ENCODE results near the gene ANKRD13A. TPM values are rescaled to one million over a fixed set of nuclear protein-coding genes. Genes with fewer than 3 reads are reported as not detected.

Gene ANKRD13A
- total and polyA plus RNA-seq, 2 donors (not counting 1 experiment from before 2014, with no cell fraction given) = 150 to 185 TPM

GRCh38 chr12:110012137-110012536, 12.9 kb downstream of the ANKRD13A start:
- Mint-ChIP-seq H3K4me1 (peaks cover 64% of the 10 kb centered on the region), H3K4me3 (peak overlapping the region; percentile 91), H3K27me3 (no peaks in the 10 kb centered on the region), H3K9me3 (ENCODE audit: insufficient read depth) (no peaks in the 10 kb centered on the region), H3K27ac (peak overlapping the region; percentile 95)
- no peak overlapping the region for H2AFZ ChIP-seq (ENCODE audit: insufficient read depth, low read depth, low read length, poor library complexity, severe bottlenecking)
- peaks cover 87% of the 10 kb centered on the region for H3K79me2 ChIP-seq (ENCODE audit: control insufficient read depth, insufficient read depth, low read length)
- WGBS (ENCODE audit: insufficient coverage) = no CpG with 5 or more reads among the region's 6 CpGs
- DNase-seq = peak; percentile 94
- peak overlapping the region; percentile 72 for H3K4me2 ChIP-seq (replicated peaks; ENCODE audit: low read depth, low read length, poor library complexity, severe bottlenecking)
- no peaks in the 10 kb centered on the region for H4K20me1 ChIP-seq (ENCODE audit: control insufficient read depth, insufficient read depth, low read length, poor library complexity, severe bottlenecking)
- peak overlapping the region; percentile 89 to 97 for H3K27ac ChIP-seq (ENCODE audit: low read length in 2 of 2)
- intact Hi-C loops (cut with micrococcal nuclease) = loop anchor here (1.0 kb wide), 3 partner anchors 16 to 132 kb away; partner anchors contain the start of genes C12orf76, GIT2 and GLTP
- peaks cover 0 to 1% (median 0%) of the 10 kb centered on the region in 3 donors for H3K9me3 ChIP-seq (ENCODE audit: control extremely low read depth in 1 of 3, control insufficient read depth in 2 of 3, insufficient read depth in 1 of 3, low read length in 2 of 3)
- peaks cover 57 to 69% of the 10 kb centered on the region in 2 donors for H3K4me1 ChIP-seq (ENCODE audit: control insufficient read depth in 2 of 2, insufficient read depth in 2 of 2, low read length in 2 of 2)
- peak; percentile 95 for ATAC-seq (ENCODE audit: low read depth)
- peak overlapping the region in 3 of 5 experiments; percentile 40 to 53 (median 43) for H3K4me3 ChIP-seq (ENCODE audit: control extremely low read depth in 1 of 5, extremely low read depth in 1 of 5, insufficient read depth in 1 of 5, low read depth in 2 of 5, low read length in 4 of 5)
- H3K27me3 ChIP-seq (replicated peaks in 1 of 4; ENCODE audit: control extremely low read depth in 1 of 4, control insufficient read depth in 3 of 4, insufficient read depth in 4 of 4, low read length in 3 of 4) = no peaks in the 10 kb centered on the region
- POLR2A ChIA-PET = interaction anchor here (1.0 to 3.7 kb wide), 3 partner anchors 12 to 20 kb away, joined by 4 to 32 read pairs (median 4); partner anchors contain the start of gene ANKRD13A
- H3K9ac ChIP-seq (ENCODE audit: low read length) = peak overlapping the region; percentile 62
- CTCF ChIA-PET = interaction anchor here (0.6 to 5.5 kb wide), 8 partner anchors 10 to 160 kb away, joined by 3 to 46 read pairs (median 4); partner anchors contain the start of genes ANKRD13A and GIT2
- H3K36me3 ChIP-seq (replicated peaks in 1 of 2; ENCODE audit: control extremely low read depth in 1 of 2, control insufficient read depth in 1 of 2, extremely low read depth in 1 of 2, insufficient read depth in 2 of 2, low read length in 1 of 2) = peaks cover 7 to 28% of the 10 kb centered on the region in 2 experiments
- no peak for TF ChIP-seq CTCF (IDR thresholded peaks at IDR 0.05)

DNA sequence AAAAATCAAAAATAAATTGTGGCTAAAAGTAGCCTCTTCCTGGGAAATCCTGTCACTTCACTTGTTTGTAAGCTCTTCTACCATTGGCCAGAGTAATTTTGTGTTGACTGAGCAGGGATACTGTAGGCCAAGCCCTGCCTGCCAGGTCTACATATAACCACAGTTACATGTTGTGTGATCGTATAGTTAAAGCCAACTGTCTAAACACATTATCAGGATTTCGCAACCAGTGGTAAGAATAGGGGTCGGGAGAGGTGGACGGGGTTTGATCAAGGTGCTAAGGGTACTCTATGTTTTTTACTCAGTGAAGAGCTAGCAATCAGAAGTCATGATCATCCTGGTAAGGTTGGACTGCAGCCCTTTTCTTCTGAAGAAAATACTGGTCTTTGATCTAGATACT, 13.4 kb downstream of the ANKRD13A start:
- Histone ChIP-seq H3K27me3 (replicated peaks in 1 of 4; ENCODE audit: control extremely low read depth in 1 of 4, control insufficient read depth in 3 of 4, insufficient read depth in 4 of 4, low read length in 3 of 4) (no peaks in the 10 kb centered on the region), H3K9ac (ENCODE audit: low read length) (peak overlapping the region; percentile 44), H2AFZ (ENCODE audit: insufficient read depth, low read depth, low read length, poor library complexity, severe bottlenecking) (no peak overlapping the region), H3K4me1 (ENCODE audit: control insufficient read depth in 2 of 2, insufficient read depth in 2 of 2, low read length in 2 of 2) (peaks cover 56 to 67% of the 10 kb centered on the region in 2 donors), H4K20me1 (ENCODE audit: control insufficient read depth, insufficient read depth, low read length, poor library complexity, severe bottlenecking) (no peaks in the 10 kb centered on the region), H3K27ac (ENCODE audit: low read length in 2 of 2) (peak overlapping the region; percentile 89 to 97), H3K4me3 (ENCODE audit: control extremely low read depth in 1 of 5, extremely low read depth in 1 of 5, insufficient read depth in 1 of 5, low read depth in 2 of 5, low read length in 4 of 5) (peak overlapping the region in 2 of 5 experiments; percentile 30 to 48), H3K36me3 (replicated peaks in 1 of 2; ENCODE audit: control extremely low read depth in 1 of 2, control insufficient read depth in 1 of 2, extremely low read depth in 1 of 2, insufficient read depth in 2 of 2, low read length in 1 of 2) (peaks cover 7 to 30% of the 10 kb centered on the region in 2 experiments), H3K79me2 (ENCODE audit: control insufficient read depth, insufficient read depth, low read length) (peaks cover 87% of the 10 kb centered on the region), H3K9me3 (ENCODE audit: control extremely low read depth in 1 of 3, control insufficient read depth in 2 of 3, insufficient read depth in 1 of 3, low read length in 2 of 3) (peaks cover 0 to 1% (median 0%) of the 10 kb centered on the region in 3 donors), H3K4me2 (replicated peaks; ENCODE audit: low read depth, low read length, poor library complexity, severe bottlenecking) (peak overlapping the region; percentile 72)
- Mint-ChIP-seq H3K9me3 (ENCODE audit: insufficient read depth) (no peaks in the 10 kb centered on the region), H3K27me3 (no peaks in the 10 kb centered on the region), H3K4me1 (peaks cover 63% of the 10 kb centered on the region), H3K27ac (peak overlapping the region; percentile 95), H3K4me3 (peak overlapping the region; percentile 91)
- DNase-seq (no peak), ATAC-seq (ENCODE audit: low read depth) (no peak)
- ChIA-PET POLR2A (interaction anchor here (0.9 to 3.7 kb wide), 4 partner anchors 9 to 20 kb away, joined by 3 to 32 read pairs (median 6); partner anchors contain the start of gene ANKRD13A), CTCF (interaction anchor here (0.6 to 5.5 kb wide), 9 partner anchors 11 to 160 kb away, joined by 3 to 46 read pairs (median 3); partner anchors contain the start of genes ANKRD13A and GIT2)
- 92% methylated on average over 2 of the region's 4 CpGs for WGBS (ENCODE audit: insufficient coverage)
- intact Hi-C loops (cut with micrococcal nuclease) = loop anchor here (1.0 kb wide), 3 partner anchors 16 to 132 kb away; partner anchors contain the start of genes C12orf76, GIT2 and GLTP
- TF ChIP-seq EZH2 (IDR thresholded peaks at IDR 0.05; ENCODE audit: borderline replicate concordance, insufficient read depth, low read depth, low read length, poor library complexity, severe bottlenecking) = no peak
- TF ChIP-seq CTCF (IDR thresholded peaks at IDR 0.05) = no peak
